Measurements from ENCODE around the gene PCNX1.

The PCNX1 gene

GRCh38 chr14:71150737-71151136, 243.5 kb downstream of the PCNX1 start:
- no peak for DNase-seq (ENCODE audit: low read depth in 2 of 2)

GRCh38 chr14:71155743-71156142, 248.5 kb downstream of the PCNX1 start:
- no peak for DNase-seq (ENCODE audit: low read depth in 2 of 2)

GRCh38 chr14:71163050-71163841, 256.0 kb downstream of the PCNX1 start:
- DNase-seq (ENCODE audit: low read depth in 2 of 2): no peak

- DNase-seq (ENCODE audit: low read depth in 2 of 2): no peak
These were observed 256.8 kb downstream of the PCNX1 start for GRCh38 chr14:71163842-71164629.

Measured in stimulated activated CD8-positive, alpha-beta memory T cell treated with anti-CD3 and anti-CD28 coated beads, Interleukin-7, amount 100 ng/mL, for 4 hours (primary cell).